Activated T-helper 2 cell treated with anti-CD3 and anti-CD28 coated beads, Interferon-gamma antibody, Interleukin-2, Interleukin-4, amounts not matched to agents 10 μg/mL and 5 μg/mL and 100 μg/mL, durations not matched to agents 14 hours and 24 hours and 36 hours (primary cell): Measurements from ENCODE around the gene TCOF1. TPM values are rescaled to one million over a fixed set of nuclear protein-coding genes. Genes with fewer than 3 reads are reported as not detected.

Experiments used
- DNase-seq: peaks from one replicate; pipeline ENCODE4 v3.0.0; 2021; ENCODE audit warnings: low spot score
- H3K27ac Mint-ChIP-seq: one replicate; pipeline ENCODE4 v1.8.0; 2021; ENCODE audit warnings: mixed read lengths
- H3K27me3 Mint-ChIP-seq: one replicate; pipeline ENCODE4 v1.8.0; 2021; ENCODE audit warnings: low read depth, mixed read lengths
- H3K36me3 Mint-ChIP-seq: one replicate; pipeline ENCODE4 v1.8.0; 2021; ENCODE audit warnings: low read depth, mixed read lengths
- H3K4me1 Mint-ChIP-seq: one replicate; pipeline ENCODE4 v1.8.0; 2021; ENCODE audit warnings: low read depth, mixed read lengths
- H3K4me3 Mint-ChIP-seq: one replicate; pipeline ENCODE4 v1.8.0; 2021; ENCODE audit warnings: low read depth, mild to moderate bottlenecking, moderate library complexity, mixed read lengths
- H3K9me3 Mint-ChIP-seq: one replicate; pipeline ENCODE4 v1.8.0; 2021; ENCODE audit warnings: mixed read lengths
- intact Hi-C: fragments of 100-400 bp; cut with micrococcal nuclease; formaldehyde crosslinking; loops from one replicate; pipeline ENCODE4 v1.15.1; 2023
- total RNA-seq: library from RNA; stranded (reverse); gene quantifications from 2 replicates; pipeline ENCODE4 v1.2.3, GENCODE V29; 2022

Gene TCOF1
- total RNA-seq, 1 donor from 2014 or later = 98.2 TPM

DNA sequence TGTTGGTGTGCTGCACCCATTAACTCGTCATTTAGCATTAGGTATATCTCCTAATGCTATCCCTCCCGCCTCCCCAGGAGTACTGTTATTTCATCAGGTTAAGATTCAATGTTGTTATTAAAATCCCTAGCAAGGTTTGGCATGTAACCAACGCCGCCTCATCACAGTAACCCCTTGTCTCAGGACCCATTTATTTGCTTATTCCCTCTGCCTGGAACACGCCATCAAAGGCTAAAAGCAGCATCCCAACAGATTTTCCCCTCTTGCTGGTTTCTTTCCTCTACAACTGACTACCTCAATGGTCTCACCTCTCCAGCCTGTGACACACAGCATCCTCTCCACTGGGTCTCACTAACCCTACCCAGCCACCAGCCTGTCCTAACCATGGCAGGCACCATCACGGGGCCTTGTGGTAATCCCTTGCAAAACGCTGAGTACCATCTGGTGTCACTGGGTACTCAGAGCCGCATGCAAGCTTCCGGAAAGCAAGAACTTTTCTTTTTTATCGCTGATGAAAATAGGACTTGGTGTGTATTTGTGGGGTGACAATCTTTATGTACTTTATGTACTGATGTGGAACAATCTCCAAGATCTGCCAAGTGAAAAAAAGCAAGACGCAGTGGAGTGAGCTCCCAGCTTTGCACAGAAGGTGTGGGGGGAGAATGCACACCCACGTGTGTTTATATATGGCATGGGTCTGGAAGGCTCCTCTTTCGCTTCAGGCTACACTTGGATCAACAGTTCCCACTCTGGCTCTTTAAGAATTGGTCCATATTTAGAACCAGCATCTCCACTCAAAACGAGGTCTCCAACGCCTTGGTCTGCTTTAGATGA, 86.0 kb downstream of the TCOF1 start:
- no peak for DNase-seq
- Mint-ChIP-seq H3K36me3 (peaks cover 65% of the 10 kb centered on the region), H3K4me3 (no peak overlapping the region), H3K27me3 (no peaks in the 10 kb centered on the region), H3K9me3 (no peaks in the 10 kb centered on the region), H3K27ac (no peak overlapping the region), H3K4me1 (peaks cover 21% of the 10 kb centered on the region)
- intact Hi-C loops = no loop called here

GRCh38 chr5:150444770-150445169, 87.3 kb downstream of the TCOF1 start:
- Mint-ChIP-seq H3K4me3 (no peak overlapping the region), H3K27me3 (no peaks in the 10 kb centered on the region), H3K27ac (peak overlapping the region; percentile 43), H3K36me3 (peaks cover 78% of the 10 kb centered on the region), H3K4me1 (peaks cover 23% of the 10 kb centered on the region), H3K9me3 (no peaks in the 10 kb centered on the region)
- intact Hi-C loops = no loop called here
- no peak for DNase-seq

DNA sequence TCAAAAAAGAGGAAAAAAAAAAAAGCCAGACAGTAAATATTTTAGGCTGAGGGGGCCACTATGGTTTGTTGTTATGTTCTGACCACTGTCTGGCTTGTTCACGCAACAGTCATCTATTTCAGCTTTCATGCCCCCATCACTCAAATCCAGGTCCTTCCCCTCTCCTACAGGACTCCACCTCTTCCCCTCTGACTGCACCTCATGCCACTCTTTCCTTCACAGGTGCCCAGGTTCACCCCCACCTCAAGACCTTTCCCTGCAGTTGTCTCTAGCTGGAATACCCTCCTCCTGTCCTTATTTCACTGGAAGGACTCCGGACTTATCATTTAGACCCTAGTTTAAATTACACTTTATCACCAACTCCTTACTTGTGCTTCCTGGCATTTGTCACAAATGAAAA, 88.6 kb downstream of the TCOF1 start:
- H3K27ac Mint-ChIP-seq = no peak overlapping the region
- intact Hi-C loops = no loop called here
- no peak overlapping the region for H3K4me3 Mint-ChIP-seq
- DNase-seq = no peak
- peaks cover 23% of the 10 kb centered on the region for H3K4me1 Mint-ChIP-seq
- no peaks in the 10 kb centered on the region for H3K9me3 Mint-ChIP-seq
- H3K27me3 Mint-ChIP-seq = no peaks in the 10 kb centered on the region
- H3K36me3 Mint-ChIP-seq = peaks cover 76% of the 10 kb centered on the region

GRCh38 chr5:150446583-150446982, 89.1 kb downstream of the TCOF1 start:
- Mint-ChIP-seq H3K36me3 (peaks cover 73% of the 10 kb centered on the region), H3K27ac (peak overlapping the region; percentile 52), H3K4me1 (peaks cover 23% of the 10 kb centered on the region), H3K4me3 (no peak overlapping the region), H3K27me3 (no peaks in the 10 kb centered on the region), H3K9me3 (no peaks in the 10 kb centered on the region)
- DNase-seq = no peak
- intact Hi-C loops = no loop called here

GRCh38 chr5:150447188-150447587, 89.7 kb downstream of the TCOF1 start:
- Mint-ChIP-seq H3K27me3 (no peaks in the 10 kb centered on the region), H3K4me1 (peaks cover 23% of the 10 kb centered on the region), H3K36me3 (peaks cover 69% of the 10 kb centered on the region), H3K27ac (peak overlapping the region; percentile 52), H3K4me3 (peak overlapping the region; percentile 99), H3K9me3 (no peaks in the 10 kb centered on the region)
- intact Hi-C loops = no loop called here
- DNase-seq = no peak

DNA sequence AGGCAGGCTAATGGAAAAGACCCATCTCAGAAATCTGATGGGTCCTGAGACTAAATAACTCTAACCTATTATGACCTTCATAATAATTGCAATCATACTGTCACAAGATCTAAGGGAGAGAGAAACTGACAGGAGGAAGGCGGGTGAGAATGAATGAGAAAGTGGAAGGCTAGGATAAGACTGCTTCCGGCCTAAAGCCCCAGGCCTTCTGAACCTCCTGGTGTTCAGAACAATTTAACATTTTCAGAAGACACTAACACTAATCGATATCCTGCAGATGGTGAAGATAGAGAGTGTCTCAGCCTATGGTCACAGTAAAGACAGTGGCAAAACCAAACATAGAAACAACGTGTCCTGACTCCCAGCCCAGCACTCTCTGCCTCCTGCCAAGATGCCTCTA, 90.8 kb downstream of the TCOF1 start:
- intact Hi-C loops = loop anchor here (2.0 kb wide), 1 partner anchor 448 kb away; the partner anchor contains the start of genes HMGXB3 and TIGD6
- Mint-ChIP-seq H3K27me3 (no peaks in the 10 kb centered on the region), H3K9me3 (no peaks in the 10 kb centered on the region), H3K4me3 (peak overlapping the region; percentile 99), H3K36me3 (peaks cover 63% of the 10 kb centered on the region), H3K27ac (peak overlapping the region; percentile 100), H3K4me1 (peaks cover 23% of the 10 kb centered on the region)
- DNase-seq = no peak

DNA sequence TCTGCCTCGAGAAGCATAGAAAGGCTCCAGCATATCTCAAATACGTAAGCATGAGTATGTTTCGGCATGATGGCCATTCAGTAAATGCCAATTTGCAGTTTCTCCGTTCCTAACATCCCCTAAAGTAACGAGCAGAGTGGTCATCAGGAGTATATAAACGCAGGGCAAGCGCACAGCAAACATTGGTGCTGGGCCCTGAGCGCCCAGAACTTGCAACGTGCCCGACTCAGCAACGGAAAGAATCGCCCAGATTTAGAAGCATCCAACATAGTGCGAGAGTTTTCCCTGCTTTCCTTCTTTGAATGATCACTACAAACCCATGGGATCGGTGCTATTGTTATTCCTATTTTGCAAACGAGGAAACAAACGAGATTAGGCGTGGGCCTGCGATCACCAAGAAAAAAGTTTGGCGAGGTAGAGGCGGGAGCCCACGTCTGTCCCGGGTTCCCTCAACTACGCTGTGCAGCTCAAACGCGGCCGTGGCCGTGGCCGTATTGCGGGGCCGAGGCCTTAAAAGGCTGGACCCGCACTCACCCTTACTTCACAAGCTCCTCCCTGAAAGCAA, 91.5 kb downstream of the TCOF1 start:
- no peaks in the 10 kb centered on the region for H3K9me3 Mint-ChIP-seq
- H3K27ac Mint-ChIP-seq = peak overlapping the region; percentile 100
- peaks cover 23% of the 10 kb centered on the region for H3K4me1 Mint-ChIP-seq
- H3K27me3 Mint-ChIP-seq = no peaks in the 10 kb centered on the region
- no peak for DNase-seq
- peaks cover 56% of the 10 kb centered on the region for H3K36me3 Mint-ChIP-seq
- intact Hi-C loops = loop anchor here (1.0 to 2.0 kb wide), 3 partner anchors 37 to 448 kb away; partner anchors contain the start of genes CD74, HMGXB3, TCOF1 and TIGD6
- H3K4me3 Mint-ChIP-seq = peak overlapping the region; percentile 99

Other genes starting within 250 kb of the TCOF1 start
- 0.46 and 1.3 TPM in 2 replicates for gene PDGFRB, start 201.9 kb upstream of the TCOF1 start, total RNA-seq
- gene CDX1, start 190.9 kb upstream of the TCOF1 start, total RNA-seq = not detected in 2 replicates
- not detected in 2 replicates for gene SLC6A7, start 167.6 kb upstream of the TCOF1 start, total RNA-seq
- gene CAMK2A, start 67.9 kb upstream of the TCOF1 start, total RNA-seq = not detected in 2 replicates
- gene ARSI, start 54.8 kb upstream of the TCOF1 start, total RNA-seq = not detected in 2 replicates
- 445 and 452 TPM in 2 replicates for gene CD74, start 55.2 kb downstream of the TCOF1 start, total RNA-seq
- gene RPS14, start 92.0 kb downstream of the TCOF1 start, total RNA-seq = 2,552 and 2,593 TPM in 2 replicates
- 2.4 and 3.0 TPM in 2 replicates for gene NDST1, start 150.4 kb downstream of the TCOF1 start, total RNA-seq